ENCODE data around the gene DPYD.

GRCh38 chr1:97042551-97042950 is 878.3 kb downstream of the DPYD start:
- TF ChIP-seq CTCF (IDR thresholded peaks at IDR 0.05; ENCODE audit: low read length) (no peak), EZH2 (IDR thresholded peaks at IDR 0.05; ENCODE audit: borderline replicate concordance, low read length) (no peak)

Data from OCI-LY1 (cell line).